ENCODE results near the gene CDKL1. TPM values are rescaled to one million over a fixed set of nuclear protein-coding genes. Genes with fewer than 3 reads are reported as not detected.

CDKL1 gene
- total and polyA plus RNA-seq, 2 of the 13 experiments (the other 11 are each of a cell fraction or from before 2014, with no cell fraction given): 4.4 to 5.1 TPM

GRCh38 chr14:50396631-50397389, at the start of gene CDKL1 (continued):
- TF ChIP-seq FOSL2 (CRISPR knock-in tag; IDR thresholded peaks at IDR 0.05) (peak; percentile 7; the same call in 1 of the 2 replicates), ZNF543 (CRISPR knock-in tag; IDR thresholded peaks at IDR 0.05) (no peak), AHR (CRISPR knock-in tag; IDR thresholded peaks at IDR 0.05) (peak; percentile 25; the same call in 1 of the 2 replicates), AGO1 (IDR thresholded peaks at IDR 0.05; ENCODE audit: low read depth, low read length, poor library complexity, severe bottlenecking) (no peak), KIAA2018 (CRISPR knock-in tag; IDR thresholded peaks at IDR 0.05; ENCODE audit: borderline replicate concordance) (no peak), DMAP1 (CRISPR knock-in tag; IDR thresholded peaks at IDR 0.05) (peak; percentile 72; the same call in 1 of the 2 replicates), DNMT1 (CRISPR knock-in tag; IDR thresholded peaks at IDR 0.05) (0 out of 2 replicates have a peak, but pooled peaks have one; percentile 50), ARNTL (CRISPR knock-in tag; IDR thresholded peaks at IDR 0.05) (0 out of 2 replicates have a peak, but pooled peaks have one; percentile 20), TARDBP (CRISPR knock-in tag; IDR thresholded peaks at IDR 0.05) (no peak), NFIC (IDR thresholded peaks at IDR 0.05; ENCODE audit: low read length) (no peak), ISX (CRISPR knock-in tag; conservative IDR thresholded peaks at IDR 0.05) (peak; percentile 92)
- TF ChIP-seq, protein P1, sequence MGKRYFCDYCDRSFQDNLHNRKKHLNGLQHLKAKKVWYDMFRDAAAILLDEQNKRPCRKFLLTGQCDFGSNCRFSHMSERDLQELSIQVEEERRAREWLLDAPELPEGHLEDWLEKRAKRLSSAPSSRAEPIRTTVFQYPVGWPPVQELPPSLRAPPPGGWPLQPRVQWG (CRISPR knock-in tag; IDR thresholded peaks at IDR 0.05; ENCODE audit: borderline replicate concordance, low read depth): no peak
- TF ChIP-seq, protein P2, sequence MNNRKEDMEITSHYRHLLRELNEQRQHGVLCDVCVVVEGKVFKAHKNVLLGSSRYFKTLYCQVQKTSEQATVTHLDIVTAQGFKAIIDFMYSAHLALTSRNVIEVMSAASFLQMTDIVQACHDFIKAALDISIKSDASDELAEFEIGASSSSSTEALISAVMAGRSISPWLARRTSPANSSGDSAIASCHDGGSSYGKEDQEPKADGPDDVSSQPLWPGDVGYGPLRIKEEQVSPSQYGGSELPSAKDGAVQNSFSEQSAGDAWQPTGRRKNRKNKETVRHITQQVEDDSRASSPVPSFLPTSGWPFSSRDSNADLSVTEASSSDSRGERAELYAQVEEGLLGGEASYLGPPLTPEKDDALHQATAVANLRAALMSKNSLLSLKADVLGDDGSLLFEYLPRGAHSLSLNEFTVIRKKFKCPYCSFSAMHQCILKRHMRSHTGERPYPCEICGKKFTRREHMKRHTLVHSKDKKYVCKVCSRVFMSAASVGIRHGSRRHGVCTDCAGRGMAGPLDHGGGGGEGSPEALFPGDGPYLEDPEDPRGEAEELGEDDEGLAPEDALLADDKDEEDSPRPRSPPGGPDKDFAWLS (CRISPR knock-in tag; IDR thresholded peaks at IDR 0.05; ENCODE audit: borderline replicate concordance): no peak
- TF ChIP-seq, protein P3, sequence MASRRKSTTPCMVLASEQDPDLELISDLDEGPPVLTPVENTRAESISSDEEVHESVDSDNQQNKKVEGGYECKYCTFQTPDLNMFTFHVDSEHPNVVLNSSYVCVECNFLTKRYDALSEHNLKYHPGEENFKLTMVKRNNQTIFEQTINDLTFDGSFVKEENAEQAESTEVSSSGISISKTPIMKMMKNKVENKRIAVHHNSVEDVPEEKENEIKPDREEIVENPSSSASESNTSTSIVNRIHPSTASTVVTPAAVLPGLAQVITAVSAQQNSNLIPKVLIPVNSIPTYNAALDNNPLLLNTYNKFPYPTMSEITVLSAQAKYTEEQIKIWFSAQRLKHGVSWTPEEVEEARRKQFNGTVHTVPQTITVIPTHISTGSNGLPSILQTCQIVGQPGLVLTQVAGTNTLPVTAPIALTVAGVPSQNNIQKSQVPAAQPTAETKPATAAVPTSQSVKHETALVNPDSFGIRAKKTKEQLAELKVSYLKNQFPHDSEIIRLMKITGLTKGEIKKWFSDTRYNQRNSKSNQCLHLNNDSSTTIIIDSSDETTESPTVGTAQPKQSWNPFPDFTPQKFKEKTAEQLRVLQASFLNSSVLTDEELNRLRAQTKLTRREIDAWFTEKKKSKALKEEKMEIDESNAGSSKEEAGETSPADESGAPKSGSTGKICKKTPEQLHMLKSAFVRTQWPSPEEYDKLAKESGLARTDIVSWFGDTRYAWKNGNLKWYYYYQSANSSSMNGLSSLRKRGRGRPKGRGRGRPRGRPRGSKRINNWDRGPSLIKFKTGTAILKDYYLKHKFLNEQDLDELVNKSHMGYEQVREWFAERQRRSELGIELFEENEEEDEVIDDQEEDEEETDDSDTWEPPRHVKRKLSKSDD (CRISPR knock-in tag; IDR thresholded peaks at IDR 0.05; ENCODE audit: low read depth): no peak
